Stimulated activated CD8-positive, alpha-beta memory T cell treated with anti-CD3 and anti-CD28 coated beads, Interleukin-7, amount 100 ng/mL, for 48 hours (primary cell): ENCODE data around the gene TARBP2.

Experiments used
- DNase-seq, 2 donors: peaks; one replicate each; pipeline ENCODE4 v3.0.0-alpha.2; 2020; ENCODE audit warnings: low read depth in 1 of 2; ENCODE audit errors: extremely low read depth in 1 of 2

Gene TARBP2

DNA sequence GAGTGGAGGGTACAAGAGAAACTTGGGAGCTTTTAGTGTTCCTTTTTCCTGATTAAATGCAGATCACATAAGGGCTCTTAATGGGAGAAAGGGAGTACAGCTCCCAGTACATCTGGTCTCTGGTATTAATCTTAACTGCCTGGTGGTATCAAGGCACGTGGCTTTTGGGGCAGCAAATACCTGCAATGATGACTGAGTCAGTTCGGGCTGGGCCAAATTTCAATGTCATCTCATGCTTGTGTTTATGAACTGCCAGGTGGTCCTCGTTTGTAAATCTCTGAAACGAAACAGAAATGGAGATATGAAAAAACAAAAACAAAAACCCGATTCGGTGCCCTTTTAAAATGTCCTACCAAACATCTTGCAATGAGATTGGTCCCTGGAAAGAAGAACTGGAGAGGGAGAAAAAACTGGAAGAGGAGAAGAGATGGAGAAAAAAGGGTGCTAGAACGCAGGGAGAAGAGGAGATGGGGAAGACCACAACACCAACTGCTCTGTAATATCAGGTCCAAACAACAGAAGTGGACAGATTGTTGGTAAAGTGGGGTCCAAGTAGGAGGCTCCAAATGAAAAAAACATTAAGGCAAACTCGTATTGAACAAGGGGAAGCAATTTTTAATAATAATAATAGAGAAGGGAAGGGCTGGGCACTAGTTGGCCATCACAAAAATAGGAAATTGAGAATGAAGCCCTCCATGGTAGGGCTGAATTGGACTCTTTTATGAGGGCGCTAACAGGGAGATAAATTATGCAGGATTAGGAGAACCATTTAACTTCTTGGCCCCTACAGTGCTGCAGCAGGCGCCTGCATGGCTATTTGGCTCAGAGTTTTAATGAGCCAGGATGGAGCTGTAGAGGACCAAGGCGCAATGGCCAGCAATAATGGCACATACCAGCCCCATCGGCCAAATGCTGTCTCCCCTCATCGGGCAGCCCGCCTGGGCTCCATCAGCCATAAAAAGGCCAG is 51.6 kb downstream of the TARBP2 start:
- no peak for DNase-seq
